HEK293 (cell line): ENCODE results near the gene KCNQ2.

Experiments used
- CTCF ChIA-PET: fragments of 350-600 bp; formaldehyde crosslinking; extraction: SDS; loops from one replicate; lab custom pipeline; 2021; ENCODE audit warnings: antibody characterized with exemption; lab: Yijun Ruan, JAX
- POLR2A ChIA-PET: fragments of 300-600 bp; formaldehyde crosslinking; extraction: SDS; loops from one replicate; lab custom pipeline; 2020; ENCODE audit warnings: antibody characterized with exemption, inconsistent platforms; lab: Yijun Ruan, JAX
- H3K27ac ChIP-seq: fragments of 200-500 bp; sonication (Bioruptor generic); 2 replicates; pipeline ENCODE4 v1.5.1; 2014; ENCODE audit warnings: low read depth, low read length, control low read depth, inconsistent platforms; ENCODE audit errors: extremely low read depth
- H3K36me3 ChIP-seq, 2 experiments: fragments of 200-500 bp in 1 of 2; sonication (Bioruptor generic) in 1 of 2; 1 replicate in 1 of 2; 2 replicates in 1 of 2; pipeline ENCODE4 v1.5.1; 2014 to 2017; ENCODE audit warnings: inconsistent platforms in 2 of 2, low read length in 2 of 2; ENCODE audit not compliant: control insufficient read depth in 2 of 2, insufficient read depth in 1 of 2
- H3K4me1 ChIP-seq: fragments of 200-500 bp; sonication (Bioruptor generic); 2 replicates; pipeline ENCODE4 v1.5.1; 2014; ENCODE audit warnings: mild to moderate bottlenecking, low read length, inconsistent platforms; ENCODE audit not compliant: control insufficient read depth, insufficient read depth
- H3K4me3 ChIP-seq: 2 replicates; pipeline ENCODE4 v1.5.1; 2011; ENCODE audit warnings: low read depth, mild to moderate bottlenecking, control low read depth, low read length, moderate library complexity
- H3K9me3 ChIP-seq: fragments of 200-500 bp; sonication (Bioruptor generic); 2 replicates; pipeline ENCODE4 v1.5.1; 2014; ENCODE audit warnings: low read depth, low read length, inconsistent platforms; ENCODE audit not compliant: control insufficient read depth, insufficient read depth
- MYNN ChIP-seq: fragments of 450-650 bp; formaldehyde crosslinking; IDR thresholded peaks from 2 replicates; pipeline ENCODE4 v1.5.1; 2016; ENCODE audit warnings: missing biosample characterization, missing genetic modification characterization, borderline replicate concordance
- TRIM28 ChIP-seq: IDR thresholded peaks from 2 replicates; pipeline ENCODE4 v1.6.1; 2011; ENCODE audit warnings: low read length, control low read depth, borderline replicate concordance
- YY2 ChIP-seq: fragments of 450-650 bp; formaldehyde crosslinking; IDR thresholded peaks from 2 replicates; pipeline ENCODE4 v1.5.1; 2016; ENCODE audit warnings: missing biosample characterization, missing genetic modification characterization
- ZBTB21 ChIP-seq: fragments of 450-650 bp; formaldehyde crosslinking; IDR thresholded peaks from 2 replicates; pipeline ENCODE4 v1.5.1; 2017; ENCODE audit warnings: missing biosample characterization, missing genetic modification characterization
- ZNF140 ChIP-seq: fragments of 450-650 bp; formaldehyde crosslinking; IDR thresholded peaks from 2 replicates; pipeline ENCODE4 v1.5.1; 2016; ENCODE audit warnings: missing biosample characterization, missing genetic modification characterization
- ZNF174 ChIP-seq: fragments of 450-650 bp; formaldehyde crosslinking; IDR thresholded peaks from 2 replicates; pipeline ENCODE4 v1.5.0; 2017; ENCODE audit warnings: missing biosample characterization, mild to moderate bottlenecking, missing genetic modification characterization
- ZNF354C ChIP-seq: fragments of 450-650 bp; formaldehyde crosslinking; IDR thresholded peaks from 2 replicates; pipeline ENCODE4 v1.5.1; 2016; ENCODE audit warnings: missing biosample characterization, missing genetic modification characterization, low read depth, borderline replicate concordance
- ZNF510 ChIP-seq: fragments of 450-650 bp; formaldehyde crosslinking; IDR thresholded peaks from 2 replicates; pipeline ENCODE4 v1.5.1; 2018; ENCODE audit warnings: mild to moderate bottlenecking, missing genetic modification characterization, missing biosample characterization; ENCODE audit not compliant: insufficient replicate concordance
- ZNF514 ChIP-seq: fragments of 450-650 bp; formaldehyde crosslinking; IDR thresholded peaks from 2 replicates; pipeline ENCODE4 v1.5.1; 2016; ENCODE audit warnings: missing biosample characterization, missing genetic modification characterization
- ZNF529 ChIP-seq: fragments of 450-650 bp; formaldehyde crosslinking; IDR thresholded peaks from 2 replicates; pipeline ENCODE4 v1.5.1; 2017; ENCODE audit warnings: missing genetic modification characterization, missing biosample characterization; ENCODE audit not compliant: insufficient replicate concordance
- ZNF549 ChIP-seq: fragments of 450-650 bp; IDR thresholded peaks from 2 replicates; pipeline ENCODE4 v1.5.1; 2018; ENCODE audit warnings: missing biosample characterization, missing genetic modification characterization, mild to moderate bottlenecking, inconsistent platforms, moderate library complexity
- ZNF623 ChIP-seq: fragments of 450-650 bp; formaldehyde crosslinking; IDR thresholded peaks from 2 replicates; pipeline ENCODE4 v1.5.1; 2016; ENCODE audit warnings: missing biosample characterization, missing genetic modification characterization
- ZNF626 ChIP-seq: fragments of 450-650 bp; sonication (Bioruptor Pico); formaldehyde crosslinking; IDR thresholded peaks from 2 replicates; pipeline ENCODE4 v1.5.1; 2018; ENCODE audit warnings: missing biosample characterization, missing genetic modification characterization, inconsistent platforms
- ZNF768 ChIP-seq: fragments of 450-650 bp; formaldehyde crosslinking; IDR thresholded peaks from 2 replicates; pipeline ENCODE4 v1.5.1; 2018; ENCODE audit warnings: missing biosample characterization, mild to moderate bottlenecking, missing genetic modification characterization
- ZNF837 ChIP-seq: fragments of 450-650 bp; formaldehyde crosslinking; IDR thresholded peaks from 2 replicates; pipeline ENCODE4 v1.5.1; 2016; ENCODE audit warnings: missing biosample characterization, missing genetic modification characterization
- TF ChIP-seq, protein P1 (sequence below): fragments of 450-650 bp; formaldehyde crosslinking; IDR thresholded peaks from 2 replicates; pipeline ENCODE4 v1.5.1; 2016; ENCODE audit warnings: missing biosample characterization, missing genetic modification characterization
- TF ChIP-seq, protein P2 (sequence below): fragments of 450-650 bp; formaldehyde crosslinking; IDR thresholded peaks from 2 replicates; pipeline ENCODE4 v1.5.1; 2016; ENCODE audit warnings: missing biosample characterization, missing genetic modification characterization, low read depth
- TF ChIP-seq, protein P3 (sequence below): fragments of 450-650 bp; formaldehyde crosslinking; IDR thresholded peaks from 2 replicates; pipeline ENCODE4 v1.5.1; 2016; ENCODE audit warnings: missing biosample characterization, missing genetic modification characterization
- TF ChIP-seq, protein P4 (sequence below): fragments of 450-650 bp; formaldehyde crosslinking; conservative IDR thresholded peaks from 2 replicates; pipeline ENCODE4 v1.5.1; 2016; ENCODE audit warnings: low read depth, missing biosample characterization, missing genetic modification characterization

Gene KCNQ2

DNA sequence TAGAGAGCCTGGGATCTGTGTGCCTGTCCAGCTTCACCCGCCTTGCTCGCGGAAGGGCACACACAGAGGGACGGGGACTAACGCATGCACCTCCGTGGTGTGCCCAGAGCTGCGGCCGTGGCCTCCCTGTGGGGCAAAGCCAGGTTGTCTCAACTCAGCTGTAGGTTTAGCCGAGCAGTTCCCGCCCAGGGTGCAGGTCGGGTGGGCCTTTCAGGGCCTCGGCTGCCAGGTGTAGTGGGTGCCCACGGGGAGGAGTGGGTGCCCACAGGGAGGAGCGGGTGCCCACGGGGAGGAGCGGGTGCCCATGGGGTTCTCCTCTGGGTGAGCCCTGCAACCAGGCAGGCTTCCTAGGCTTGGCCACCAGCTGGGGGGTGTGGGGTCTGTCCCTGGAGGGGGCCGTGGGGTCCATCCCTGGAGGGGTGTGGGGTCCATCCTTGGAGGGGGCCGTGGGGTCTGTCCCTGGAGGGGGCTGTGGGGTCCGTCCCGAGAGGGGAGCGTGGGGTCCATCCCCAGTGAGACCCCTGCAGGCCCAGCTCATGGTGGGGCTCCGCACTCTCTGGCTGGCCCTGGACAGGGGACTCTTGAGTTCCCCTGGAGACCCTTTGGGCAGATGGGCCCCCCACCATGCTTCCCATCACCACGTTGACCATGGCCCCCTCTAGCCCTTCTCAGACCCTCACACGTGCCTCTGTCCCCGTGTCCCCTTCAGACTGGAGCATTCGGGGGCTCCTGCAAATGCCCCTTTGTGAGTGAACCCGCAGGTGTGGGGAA is 73.5 kb downstream of the KCNQ2 start:
- Histone ChIP-seq H3K4me3 (no peak overlapping the region), H3K4me1 (no peaks in the 10 kb centered on the region), H3K36me3 (no peaks in the 10 kb centered on the region), H3K9me3 (no peaks in the 10 kb centered on the region), H3K27ac (no peak overlapping the region)
- no peak for TF ChIP-seq ZNF510 (tag by site-specific recombination)
- TF ChIP-seq ZNF529 (tag by site-specific recombination): no peak
- TF ChIP-seq, protein P1, sequence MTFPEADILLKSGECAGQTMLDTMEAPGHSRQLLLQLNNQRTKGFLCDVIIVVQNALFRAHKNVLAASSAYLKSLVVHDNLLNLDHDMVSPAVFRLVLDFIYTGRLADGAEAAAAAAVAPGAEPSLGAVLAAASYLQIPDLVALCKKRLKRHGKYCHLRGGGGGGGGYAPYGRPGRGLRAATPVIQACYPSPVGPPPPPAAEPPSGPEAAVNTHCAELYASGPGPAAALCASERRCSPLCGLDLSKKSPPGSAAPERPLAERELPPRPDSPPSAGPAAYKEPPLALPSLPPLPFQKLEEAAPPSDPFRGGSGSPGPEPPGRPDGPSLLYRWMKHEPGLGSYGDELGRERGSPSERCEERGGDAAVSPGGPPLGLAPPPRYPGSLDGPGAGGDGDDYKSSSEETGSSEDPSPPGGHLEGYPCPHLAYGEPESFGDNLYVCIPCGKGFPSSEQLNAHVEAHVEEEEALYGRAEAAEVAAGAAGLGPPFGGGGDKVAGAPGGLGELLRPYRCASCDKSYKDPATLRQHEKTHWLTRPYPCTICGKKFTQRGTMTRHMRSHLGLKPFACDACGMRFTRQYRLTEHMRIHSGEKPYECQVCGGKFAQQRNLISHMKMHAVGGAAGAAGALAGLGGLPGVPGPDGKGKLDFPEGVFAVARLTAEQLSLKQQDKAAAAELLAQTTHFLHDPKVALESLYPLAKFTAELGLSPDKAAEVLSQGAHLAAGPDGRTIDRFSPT (tag by site-specific recombination): no peak; the same call in 1 of the 2 replicates
- TF ChIP-seq ZNF768 (tag by site-specific recombination): no peak
- TF ChIP-seq, protein P2, sequence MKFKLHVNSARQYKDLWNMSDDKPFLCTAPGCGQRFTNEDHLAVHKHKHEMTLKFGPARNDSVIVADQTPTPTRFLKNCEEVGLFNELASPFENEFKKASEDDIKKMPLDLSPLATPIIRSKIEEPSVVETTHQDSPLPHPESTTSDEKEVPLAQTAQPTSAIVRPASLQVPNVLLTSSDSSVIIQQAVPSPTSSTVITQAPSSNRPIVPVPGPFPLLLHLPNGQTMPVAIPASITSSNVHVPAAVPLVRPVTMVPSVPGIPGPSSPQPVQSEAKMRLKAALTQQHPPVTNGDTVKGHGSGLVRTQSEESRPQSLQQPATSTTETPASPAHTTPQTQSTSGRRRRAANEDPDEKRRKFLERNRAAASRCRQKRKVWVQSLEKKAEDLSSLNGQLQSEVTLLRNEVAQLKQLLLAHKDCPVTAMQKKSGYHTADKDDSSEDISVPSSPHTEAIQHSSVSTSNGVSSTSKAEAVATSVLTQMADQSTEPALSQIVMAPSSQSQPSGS (tag by site-specific recombination): no peak
- TF ChIP-seq ZNF549 (tag by site-specific recombination): no peak
- TF ChIP-seq TRIM28: no peak
- no peak for TF ChIP-seq ZBTB21 (tag by site-specific recombination)
- TF ChIP-seq YY2 (tag by site-specific recombination): no peak
- TF ChIP-seq ZNF140: no peak
- TF ChIP-seq MYNN (tag by site-specific recombination): no peak
- TF ChIP-seq ZNF837 (tag by site-specific recombination): no peak
- no peak for TF ChIP-seq ZNF626 (tag by site-specific recombination)
- no peak for TF ChIP-seq ZNF514
- TF ChIP-seq ZNF623 (tag by site-specific recombination): no peak
- no peak for TF ChIP-seq ZNF354C (tag by site-specific recombination)
- TF ChIP-seq ZNF174 (tag by site-specific recombination): no peak
- TF ChIP-seq, protein P3, sequence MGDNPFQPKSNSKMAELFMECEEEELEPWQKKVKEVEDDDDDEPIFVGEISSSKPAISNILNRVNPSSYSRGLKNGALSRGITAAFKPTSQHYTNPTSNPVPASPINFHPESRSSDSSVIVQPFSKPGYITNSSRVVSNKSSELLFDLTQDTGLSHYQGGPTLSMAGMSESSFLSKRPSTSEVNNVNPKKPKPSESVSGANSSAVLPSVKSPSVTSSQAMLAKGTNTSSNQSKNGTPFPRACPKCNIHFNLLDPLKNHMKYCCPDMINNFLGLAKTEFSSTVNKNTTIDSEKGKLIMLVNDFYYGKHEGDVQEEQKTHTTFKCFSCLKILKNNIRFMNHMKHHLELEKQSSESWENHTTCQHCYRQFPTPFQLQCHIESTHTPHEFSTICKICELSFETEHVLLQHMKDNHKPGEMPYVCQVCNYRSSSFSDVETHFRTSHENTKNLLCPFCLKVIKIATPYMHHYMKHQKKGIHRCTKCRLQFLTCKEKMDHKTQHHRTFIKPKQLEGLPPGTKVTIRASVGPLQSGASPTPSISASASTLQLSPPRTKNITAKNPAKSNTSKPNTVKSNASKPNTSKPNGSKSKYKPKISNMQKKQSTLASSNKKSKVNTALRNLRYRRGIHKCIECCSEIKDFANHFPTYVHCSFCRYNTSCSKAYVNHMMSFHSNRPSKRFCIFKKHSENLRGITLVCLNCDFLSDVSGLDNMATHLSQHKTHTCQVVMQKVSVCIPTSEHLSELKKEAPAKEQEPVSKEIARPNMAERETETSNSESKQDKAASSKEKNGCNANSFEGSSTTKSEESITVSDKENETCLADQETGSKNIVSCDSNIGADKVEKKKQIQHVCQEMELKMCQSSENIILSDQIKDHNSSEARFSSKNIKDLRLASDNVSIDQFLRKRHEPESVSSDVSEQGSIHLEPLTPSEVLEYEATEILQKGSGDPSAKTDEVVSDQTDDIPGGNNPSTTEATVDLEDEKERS: no peak
- TF ChIP-seq, protein P4, sequence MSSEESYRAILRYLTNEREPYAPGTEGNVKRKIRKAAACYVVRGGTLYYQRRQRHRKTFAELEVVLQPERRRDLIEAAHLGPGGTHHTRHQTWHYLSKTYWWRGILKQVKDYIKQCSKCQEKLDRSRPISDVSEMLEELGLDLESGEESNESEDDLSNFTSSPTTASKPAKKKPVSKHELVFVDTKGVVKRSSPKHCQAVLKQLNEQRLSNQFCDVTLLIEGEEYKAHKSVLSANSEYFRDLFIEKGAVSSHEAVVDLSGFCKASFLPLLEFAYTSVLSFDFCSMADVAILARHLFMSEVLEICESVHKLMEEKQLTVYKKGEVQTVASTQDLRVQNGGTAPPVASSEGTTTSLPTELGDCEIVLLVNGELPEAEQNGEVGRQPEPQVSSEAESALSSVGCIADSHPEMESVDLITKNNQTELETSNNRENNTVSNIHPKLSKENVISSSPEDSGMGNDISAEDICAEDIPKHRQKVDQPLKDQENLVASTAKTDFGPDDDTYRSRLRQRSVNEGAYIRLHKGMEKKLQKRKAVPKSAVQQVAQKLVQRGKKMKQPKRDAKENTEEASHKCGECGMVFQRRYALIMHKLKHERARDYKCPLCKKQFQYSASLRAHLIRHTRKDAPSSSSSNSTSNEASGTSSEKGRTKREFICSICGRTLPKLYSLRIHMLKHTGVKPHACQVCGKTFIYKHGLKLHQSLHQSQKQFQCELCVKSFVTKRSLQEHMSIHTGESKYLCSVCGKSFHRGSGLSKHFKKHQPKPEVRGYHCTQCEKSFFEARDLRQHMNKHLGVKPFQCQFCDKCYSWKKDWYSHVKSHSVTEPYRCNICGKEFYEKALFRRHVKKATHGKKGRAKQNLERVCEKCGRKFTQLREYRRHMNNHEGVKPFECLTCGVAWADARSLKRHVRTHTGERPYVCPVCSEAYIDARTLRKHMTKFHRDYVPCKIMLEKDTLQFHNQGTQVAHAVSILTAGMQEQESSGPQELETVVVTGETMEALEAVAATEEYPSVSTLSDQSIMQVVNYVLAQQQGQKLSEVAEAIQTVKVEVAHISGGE (tag by site-specific recombination): no peak
- ChIA-PET CTCF (no interaction called here), POLR2A (no interaction called here)
